Hematopoietic multipotent progenitor cell treated with erythropoietin and hydrocortisone succinate and interleukin-3 and kit ligand, for 8 days (in vitro differentiated cells): ENCODE data around the gene BAZ2A.
"Not testable (repeated sequence)": the region's sequence is repeated elsewhere in the genome, so short reads cannot be mapped to it uniquely, and the experiment has no call there.

ENCODE experiments used
- DNase-seq: peaks from one replicate; pipeline ENCODE4 v3.0.0-alpha.2; 2015

The BAZ2A gene

GRCh38 chr12:56630180-56630632 is at the start of gene BAZ2A:
Gene BAZ2A (minus strand): TSS chr12:56630326. CDS start chr12:56617530, 12,796 bp downstream.
- DNase-seq, result peak; percentile 84

- DNase-seq, result no peak
Measured at GRCh38 chr12:56678852-56679251, 48.7 kb upstream of the BAZ2A start.

- no peak for DNase-seq
Measured at GRCh38 chr12:56677680-56678079, 47.6 kb upstream of the BAZ2A start.

- no peak for DNase-seq
Measured at GRCh38 chr12:56676851-56677580, 46.9 kb upstream of the BAZ2A start.

- no peak for DNase-seq
Measured at GRCh38 chr12:56671608-56672007, 41.5 kb upstream of the BAZ2A start.

- no peak for DNase-seq
Measured at GRCh38 chr12:56670836-56671235, 40.7 kb upstream of the BAZ2A start.

GRCh38 chr12:56668197-56668457 is 38.0 kb upstream of the BAZ2A start:
- DNase-seq, result no peak

GRCh38 chr12:56661979-56662638 is 32.0 kb upstream of the BAZ2A start:
- DNase-seq, result no peak

GRCh38 chr12:56661560-56661959 is 31.4 kb upstream of the BAZ2A start:
- no peak for DNase-seq

- DNase-seq, result no peak
Measured at GRCh38 chr12:56658921-56659320, 28.8 kb upstream of the BAZ2A start.

GRCh38 chr12:56657416-56658379 is 27.6 kb upstream of the BAZ2A start:
- no peak for DNase-seq

GRCh38 chr12:56653781-56654180 is 23.7 kb upstream of the BAZ2A start:
- not testable (repeated sequence) for DNase-seq

GRCh38 chr12:56648023-56648422 is 17.9 kb upstream of the BAZ2A start:
- not testable (repeated sequence) for DNase-seq

GRCh38 chr12:56645717-56646446 is 15.8 kb upstream of the BAZ2A start, which contains the start of gene ATP5F1B:
Gene ATP5F1B (minus strand): TSS chr12:56645984. CDS start chr12:56645963, 21 bp downstream.
- DNase-seq, result peak; percentile 100

- peak; percentile 31 for DNase-seq
Measured at GRCh38 chr12:56645201-56645716, 15.1 kb upstream of the BAZ2A start.

GRCh38 chr12:56644654-56645053 is 14.5 kb upstream of the BAZ2A start:
- DNase-seq, result peak; percentile 31

- DNase-seq, result no peak
Measured at GRCh38 chr12:56641219-56641618, 11.1 kb upstream of the BAZ2A start.

GRCh38 chr12:56637621-56638020 is 7.5 kb upstream of the BAZ2A start:
- no peak for DNase-seq

- DNase-seq, result peak; percentile 99
Measured at GRCh38 chr12:56636675-56637540, 6.8 kb upstream of the BAZ2A start.

GRCh38 chr12:56635806-56636674 is 5.9 kb upstream of the BAZ2A start:
- peak; percentile 91 for DNase-seq
